ENCODE measurements around the gene OSTN. TPM values are rescaled to one million over a fixed set of nuclear protein-coding genes. Genes with fewer than 3 reads are reported as not detected.
A peak's percentile ranks its signal among the peaks of the same experiment; 100 is the strongest.

The OSTN gene
- total RNA-seq, 1 experiment from 2014 or later, result not detected

DNA sequence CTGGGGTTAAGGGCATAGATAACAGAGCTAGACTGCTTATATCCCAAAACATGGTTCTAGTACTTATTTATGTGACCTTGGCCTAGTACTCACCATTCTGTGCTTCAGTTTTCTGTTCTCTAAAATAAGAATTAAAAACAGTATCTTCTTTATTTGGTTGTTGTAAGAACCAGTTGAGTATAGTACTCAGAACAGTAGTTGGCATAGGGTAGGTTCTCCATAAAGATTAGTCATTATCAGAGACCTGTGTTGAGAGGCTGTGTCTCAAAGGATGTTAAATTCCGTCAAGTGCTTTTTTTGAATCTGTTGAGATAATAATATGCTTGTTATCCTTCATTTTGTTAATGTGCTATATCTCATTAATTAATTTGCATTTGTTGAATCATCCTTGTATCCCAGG, 47.4 kb upstream of the OSTN start:
- ATAC-seq, result no peak
- CTCF ChIA-PET, result no interaction called here

DNA sequence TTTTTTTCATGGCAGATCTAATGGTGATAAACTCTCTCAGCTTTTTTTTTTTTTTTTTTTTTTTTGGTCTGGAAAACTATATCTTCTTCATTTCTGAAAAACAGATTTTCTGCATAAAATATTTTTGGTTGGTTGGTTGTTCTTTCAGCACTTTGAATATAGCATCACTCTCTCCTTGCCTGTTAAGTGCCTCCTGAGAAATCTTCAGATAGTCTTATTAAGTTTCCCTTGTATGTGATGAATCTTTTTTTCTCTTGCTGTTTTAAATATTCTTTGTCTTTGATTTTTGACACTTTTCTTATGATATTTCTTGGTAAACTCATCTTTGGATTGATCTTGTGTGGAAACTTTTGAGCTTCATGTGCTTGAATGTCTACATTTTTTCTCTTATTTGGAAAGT, 44.2 kb upstream of the OSTN start:
- RAD21 ChIA-PET (ENCODE audit: low non-redundant PET in 1 of 2, low total read pairs in 2 of 2, uncharacterized antibody in 2 of 2, unreplicated experiment in 2 of 2), result no interaction called here
- H3K9ac ChIP-seq (ENCODE audit: low read length), result no peak overlapping the region
- intact Hi-C loops (cut with micrococcal nuclease), result no loop called here
- ATAC-seq (no peak), DNase-seq (ENCODE audit: low read depth, low spot score) (no peak)
- no peak overlapping the region for H3K27ac ChIP-seq (ENCODE audit: low read depth, low read length)
- no peaks in the 10 kb centered on the region for H3K27me3 ChIP-seq (ENCODE audit: insufficient read depth, low read length)
- H3K9me2 ChIP-seq (ENCODE audit: insufficient read depth), result no peaks in the 10 kb centered on the region
- H2AFZ ChIP-seq (ENCODE audit: low read depth, low read length, poor library complexity, severe bottlenecking), result no peak overlapping the region
- no peaks in the 10 kb centered on the region for H3K36me3 ChIP-seq (ENCODE audit: control insufficient read depth in 1 of 2, insufficient read depth in 2 of 2, low read length in 2 of 2)
- H3K4me1 ChIP-seq (ENCODE audit: control insufficient read depth in 1 of 2, insufficient read depth in 2 of 2, low read length in 2 of 2), result no peaks in the 10 kb centered on the region
- no peaks in the 10 kb centered on the region for H3K79me2 ChIP-seq (ENCODE audit: insufficient read depth, low read length)
- H3K4me2 ChIP-seq (ENCODE audit: low read length), result no peak overlapping the region
- no peak overlapping the region for H3K4me3 ChIP-seq (replicated peaks in 1 of 2; ENCODE audit: low read depth in 1 of 2, low read length in 2 of 2)
- POLR2A ChIA-PET, result interaction anchor here (0.7 kb wide), 1 partner anchor 209 kb away, joined by 6 read pairs; no protein-coding TSS in a partner anchor
- peaks cover 6 to 7% of the 10 kb centered on the region in 2 experiments; a peak in 2 of 4 replicates for H3K9me3 ChIP-seq (ENCODE audit: control insufficient read depth in 1 of 2, insufficient read depth in 1 of 2, low read depth in 1 of 2, low read length in 2 of 2)
- CTCF ChIA-PET, result no interaction called here
- no peaks in the 10 kb centered on the region for H4K20me1 ChIP-seq (ENCODE audit: insufficient read depth)
- no TSS peak for BruUV-seq (replicated peaks)
- TF ChIP-seq POLR2A (IDR thresholded peaks at IDR 0.05; ENCODE audit: borderline replicate concordance, extremely low read depth, insufficient read depth, insufficient read length), result no peak
- no peak for TF ChIP-seq SRF (IDR thresholded peaks at IDR 0.05; ENCODE audit: low read depth)
- TF ChIP-seq ATF3 (IDR thresholded peaks at IDR 0.05), result no peak
- TF ChIP-seq ZFX (IDR thresholded peaks at IDR 0.05), result no peak
- peak; percentile 92 for TF ChIP-seq CBX3 (IDR thresholded peaks at IDR 0.05; ENCODE audit: low read depth)
- TF ChIP-seq EZH2phosphoT487 (IDR thresholded peaks at IDR 0.05; ENCODE audit: borderline replicate concordance), result no peak
- no peak for TF ChIP-seq POLR2AphosphoS5 (IDR thresholded peaks at IDR 0.05; ENCODE audit: low read depth, low read length)
- TF ChIP-seq ELF1 (IDR thresholded peaks at IDR 0.05; ENCODE audit: borderline replicate concordance, low read depth), result no peak
- no peak for TF ChIP-seq SIN3A (IDR thresholded peaks at IDR 0.05; ENCODE audit: low read depth)

More for the DNA sequence above, 47.4 kb upstream of the OSTN start:
- ChIA-PET POLR2A (no interaction called here), RAD21 (ENCODE audit: low non-redundant PET in 1 of 2, low total read pairs in 2 of 2, uncharacterized antibody in 2 of 2, unreplicated experiment in 2 of 2) (no interaction called here)
- peaks cover 6 to 7% of the 10 kb centered on the region in 2 experiments; a peak in 2 of 4 replicates for H3K9me3 ChIP-seq (ENCODE audit: control insufficient read depth in 1 of 2, insufficient read depth in 1 of 2, low read depth in 1 of 2, low read length in 2 of 2)
- intact Hi-C loops (cut with micrococcal nuclease), result no loop called here
- no peaks in the 10 kb centered on the region for H3K79me2 ChIP-seq (ENCODE audit: insufficient read depth, low read length)
- H2AFZ ChIP-seq (ENCODE audit: low read depth, low read length, poor library complexity, severe bottlenecking), result peak overlapping the region; percentile 31
- DNase-seq (ENCODE audit: low read depth, low spot score), result no peak
- H3K27ac ChIP-seq (ENCODE audit: low read depth, low read length), result no peak overlapping the region
- H3K4me1 ChIP-seq (ENCODE audit: control insufficient read depth in 1 of 2, insufficient read depth in 2 of 2, low read length in 2 of 2), result no peaks in the 10 kb centered on the region
- no peaks in the 10 kb centered on the region for H3K36me3 ChIP-seq (ENCODE audit: control insufficient read depth in 1 of 2, insufficient read depth in 2 of 2, low read length in 2 of 2)
- H3K9me2 ChIP-seq (ENCODE audit: insufficient read depth), result no peaks in the 10 kb centered on the region
- no peak overlapping the region for H3K4me3 ChIP-seq (replicated peaks in 1 of 2; ENCODE audit: low read depth in 1 of 2, low read length in 2 of 2)
- BruUV-seq (replicated peaks), result no TSS peak
- TF ChIP-seq RAD21 (IDR thresholded peaks at IDR 0.05; ENCODE audit: low read depth) (no peak), TCF7L2 (IDR thresholded peaks at IDR 0.05; ENCODE audit: borderline replicate concordance, extremely low read depth, insufficient read depth, insufficient read length) (no peak), CEBPB (IDR thresholded peaks at IDR 0.05; ENCODE audit: low read depth) (no peak), SP1 (IDR thresholded peaks at IDR 0.05; ENCODE audit: low read depth) (no peak)
- H4K20me1 ChIP-seq (ENCODE audit: insufficient read depth), result no peaks in the 10 kb centered on the region
- H3K27me3 ChIP-seq (ENCODE audit: insufficient read depth, low read length), result no peaks in the 10 kb centered on the region
- no peak overlapping the region for H3K9ac ChIP-seq (ENCODE audit: low read length)
- no peak overlapping the region for H3K4me2 ChIP-seq (ENCODE audit: low read length)

All from HCT116 (cell line).